ENCODE measurements around the gene SNRPD2. TPM values are rescaled to one million over a fixed set of nuclear protein-coding genes. Genes with fewer than 3 reads are reported as not detected.
A peak's percentile ranks its signal among the peaks of the same experiment; 100 is the strongest.

The SNRPD2 gene
- total RNA-seq, 1 experiment from 2014 or later: 488 TPM

- Histone ChIP-seq H3K4me3 (no peak overlapping the region), H3K36me3 (no peaks in the 10 kb centered on the region), H3K9me3 (no peaks in the 10 kb centered on the region), H3K27me3 (no peaks in the 10 kb centered on the region)
- DNase-seq: no peak
Measured at GRCh38 chr19:45643927-45644771, 47.6 kb downstream of the SNRPD2 start.

DNA sequence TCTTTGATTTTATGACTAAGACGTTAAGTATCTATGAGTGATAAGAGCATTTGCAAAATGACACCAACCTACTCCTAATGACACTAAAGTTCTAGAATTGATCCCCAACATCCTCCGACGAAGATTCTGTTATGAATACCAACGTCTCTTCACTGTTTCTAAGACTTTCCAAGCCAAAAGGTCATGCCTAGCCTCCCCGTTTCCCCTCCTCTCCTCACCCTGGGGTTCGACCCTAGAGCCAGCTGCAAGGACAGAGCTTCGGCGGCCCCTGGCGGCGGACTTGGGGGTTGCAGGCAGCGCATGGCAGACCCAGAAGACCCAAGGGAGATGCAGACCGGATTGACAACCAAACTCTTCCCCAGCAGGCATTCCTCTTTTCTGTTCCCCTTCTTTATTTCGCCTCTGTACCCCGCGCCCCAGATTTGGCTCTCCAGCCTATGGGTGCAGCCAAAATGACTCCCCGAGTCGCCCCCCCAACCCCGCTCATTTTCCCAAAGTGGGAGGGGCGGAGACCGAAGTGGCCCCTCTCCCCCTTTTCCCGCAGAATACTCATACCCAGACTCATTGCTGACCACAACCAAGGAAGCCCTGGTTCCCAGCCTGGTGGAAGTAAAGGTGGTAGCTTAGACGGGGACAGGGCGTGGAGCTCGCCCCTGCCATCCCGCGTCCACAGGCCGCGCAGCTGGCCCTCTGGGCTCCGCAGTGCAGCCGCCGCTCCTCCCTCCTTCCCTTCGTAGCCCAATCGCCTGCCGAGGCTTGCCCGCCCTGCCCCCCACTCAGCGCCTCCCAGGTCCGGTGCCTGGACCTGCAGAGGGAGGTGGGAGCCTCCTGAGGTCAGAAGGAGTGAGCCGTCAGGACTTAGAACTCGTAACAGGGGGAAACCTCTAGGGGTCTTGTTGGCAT, 48.5 kb downstream of the SNRPD2 start:
- Histone ChIP-seq H3K27me3 (no peaks in the 10 kb centered on the region), H3K9me3 (no peaks in the 10 kb centered on the region), H3K4me3 (no peak overlapping the region), H3K36me3 (peaks cover 2% of the 10 kb centered on the region)
- DNase-seq: peak; percentile 81

DNA sequence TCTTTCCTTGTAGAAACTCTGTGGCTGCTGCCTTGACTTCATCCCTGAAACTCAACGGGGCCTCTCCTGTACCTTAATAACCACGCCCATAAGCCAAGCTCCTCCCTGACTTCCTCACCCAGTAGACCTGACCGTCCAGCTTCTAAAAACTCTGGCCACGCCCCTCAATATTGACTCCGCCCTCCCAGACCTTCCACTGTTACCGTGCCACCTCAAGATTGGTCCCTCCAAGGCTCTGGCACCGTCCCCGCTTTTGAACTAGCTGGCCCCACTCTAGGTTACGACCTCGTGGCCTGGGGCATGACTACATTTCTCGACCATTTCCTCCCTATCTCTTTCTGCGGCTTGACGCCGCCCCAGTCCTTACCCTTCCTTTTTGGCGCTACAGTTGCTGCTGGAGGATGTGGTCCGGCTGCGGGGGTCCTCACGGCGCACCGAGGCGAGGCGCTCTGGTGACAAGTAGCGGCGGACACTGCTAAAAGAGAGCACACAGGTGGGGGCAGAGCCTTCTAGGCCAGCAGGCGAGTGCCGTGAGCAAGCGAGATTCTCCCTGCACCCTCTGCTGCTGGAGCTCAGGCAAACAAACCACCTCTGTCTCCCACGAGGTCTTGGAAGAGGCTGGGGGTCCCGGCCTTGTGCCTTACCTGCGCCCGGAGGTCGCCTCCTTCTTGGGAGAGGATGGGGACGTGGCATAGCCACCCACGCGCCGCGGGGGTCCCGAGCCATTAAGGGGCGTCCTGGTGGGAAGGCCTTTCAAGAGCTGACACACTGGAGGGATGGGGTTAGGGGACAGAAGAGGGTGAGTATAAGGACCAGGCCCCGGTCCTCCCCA, 50.3 kb downstream of the SNRPD2 start:
- DNase-seq: peak; percentile 92
- peaks cover 5% of the 10 kb centered on the region for H3K36me3 ChIP-seq
- H3K27me3 ChIP-seq: no peaks in the 10 kb centered on the region
- H3K9me3 ChIP-seq: no peaks in the 10 kb centered on the region
- H3K4me3 ChIP-seq: peak overlapping the region; percentile 33

DNA sequence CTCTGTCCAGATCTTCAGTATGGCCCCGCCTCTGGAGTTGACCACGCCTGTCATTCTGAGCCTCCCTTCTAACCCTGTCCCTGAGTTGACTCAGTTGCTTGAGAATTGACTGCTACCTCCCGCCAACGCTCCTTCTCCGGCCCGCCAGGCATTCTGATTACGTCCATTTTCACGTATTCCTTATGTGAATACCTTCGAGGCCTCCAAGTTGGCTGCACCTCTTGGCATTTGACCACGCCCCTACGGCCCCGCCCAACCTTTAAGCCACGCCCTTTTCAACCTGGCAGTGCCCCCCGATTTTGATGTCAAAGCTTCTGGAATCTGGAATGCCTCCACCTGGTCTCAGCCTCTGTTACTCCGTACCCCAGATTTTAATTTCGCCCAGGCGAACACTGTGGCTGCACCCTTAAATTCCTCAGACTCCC, 50.9 kb downstream of the SNRPD2 start:
- no peak for DNase-seq
- Histone ChIP-seq H3K27me3 (no peaks in the 10 kb centered on the region), H3K36me3 (peaks cover 5% of the 10 kb centered on the region), H3K9me3 (no peaks in the 10 kb centered on the region), H3K4me3 (no peak overlapping the region)

DNA sequence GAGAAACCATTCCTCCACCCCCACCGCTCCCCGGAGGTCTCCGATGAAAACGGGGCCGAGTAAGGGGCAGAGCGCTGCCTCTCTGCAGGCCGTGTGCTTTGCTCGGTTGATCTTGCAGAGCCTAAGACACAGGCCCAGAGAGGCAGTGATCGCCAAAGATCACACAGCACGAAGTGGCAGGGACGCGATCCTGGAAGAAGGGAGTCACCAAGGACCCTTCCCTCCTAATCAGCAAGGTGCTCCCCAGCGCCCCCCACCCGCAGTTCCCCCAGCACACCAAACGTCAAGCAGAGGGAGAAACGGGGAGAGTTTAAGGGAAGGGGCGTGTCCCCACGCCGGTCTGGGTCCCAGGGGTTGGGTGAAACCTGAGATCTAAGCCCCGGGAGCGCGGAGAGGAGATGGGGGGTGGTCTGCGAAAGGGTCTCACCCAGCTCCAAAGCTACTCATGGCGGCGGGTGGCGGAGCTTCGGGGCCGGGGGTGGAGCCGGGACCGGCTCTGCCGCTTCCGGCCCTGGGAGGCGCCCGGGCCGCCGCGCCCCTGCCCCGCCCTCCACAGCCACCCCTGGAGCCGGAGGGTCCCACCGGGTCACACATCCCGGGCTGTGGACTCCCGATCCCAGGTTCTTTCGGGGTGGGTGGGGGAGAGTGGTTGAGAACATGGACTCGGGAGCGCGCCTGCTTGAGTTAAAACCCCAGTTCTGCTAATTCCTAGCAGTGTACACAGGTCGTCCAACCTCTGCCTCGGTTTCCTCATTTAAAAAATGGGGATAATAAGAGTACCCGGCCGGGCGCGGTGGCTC, 52.6 kb downstream of the SNRPD2 start, which contains the start of gene EML2:
TSS of gene EML2 (minus strand) at position 468 of the 800 bp plus-strand sequence. CDS start at position 447, 21 bp downstream.
- DNase-seq: peak; percentile 71
- peak within 1 kb of the TSS; percentile 73 for H3K4me3 ChIP-seq
- no peaks in the 10 kb centered on the region for H3K27me3 ChIP-seq
- H3K9me3 ChIP-seq: no peaks in the 10 kb centered on the region
- peaks cover 5% of the 10 kb centered on the region for H3K36me3 ChIP-seq

DNA sequence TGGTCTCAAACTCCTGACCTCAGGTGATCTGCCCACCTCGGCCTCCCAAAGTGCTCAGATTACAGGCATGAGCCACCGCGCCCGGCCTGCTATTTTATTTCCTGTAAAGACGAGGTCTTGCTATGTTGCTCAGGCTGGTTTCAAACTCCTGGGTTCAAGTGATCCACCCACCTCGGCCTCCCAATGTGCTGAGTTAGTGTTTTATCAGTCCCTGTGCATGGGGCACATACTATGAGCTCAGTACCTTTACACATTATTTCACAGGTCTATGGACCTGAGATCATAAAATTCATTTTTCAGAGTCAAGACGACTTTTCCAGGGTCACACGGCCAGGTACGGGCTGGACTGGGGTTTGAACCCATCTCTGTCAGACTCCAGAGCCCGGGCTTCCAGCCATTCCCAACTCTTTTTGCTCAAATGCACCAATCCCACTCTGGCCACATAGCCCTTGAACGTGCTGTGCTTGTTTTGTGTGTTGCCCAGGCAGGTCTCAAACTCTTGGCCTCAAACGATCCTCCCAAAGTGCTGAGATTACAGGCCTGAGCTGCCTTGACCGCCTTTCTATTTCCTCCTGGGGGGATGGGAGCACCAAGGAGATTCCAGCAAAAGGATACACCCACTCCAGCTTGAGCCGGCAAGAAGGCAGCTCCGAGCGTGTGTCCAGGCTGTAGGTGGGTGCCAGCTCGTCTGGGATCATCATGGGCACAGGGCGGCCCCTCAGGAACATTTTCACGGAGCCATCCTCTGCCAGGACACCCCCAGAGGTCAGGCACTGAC, 53.7 kb downstream of the SNRPD2 start:
- no peaks in the 10 kb centered on the region for H3K27me3 ChIP-seq
- no peak for DNase-seq
- peaks cover 5% of the 10 kb centered on the region for H3K36me3 ChIP-seq
- H3K4me3 ChIP-seq: peak overlapping the region; percentile 73
- no peaks in the 10 kb centered on the region for H3K9me3 ChIP-seq

Other genes with a start within 250 kb of the SNRPD2 start
- gene FOSB, start 224.0 kb downstream of the SNRPD2 start, total RNA-seq (2014; rRNA removed; shearing (Covaris generic); ENCODE audit: low replicate concordance): 0.33 TPM in 1 of 2 replicates, not detected in the other
- gene RTN2, start 194.9 kb downstream of the SNRPD2 start, total RNA-seq (2014; rRNA removed; shearing (Covaris generic); ENCODE audit: low replicate concordance): 4.9 and 6.1 TPM in 2 replicates
- gene PPM1N, start 193.5 kb downstream of the SNRPD2 start, total RNA-seq (2014; rRNA removed; shearing (Covaris generic); ENCODE audit: low replicate concordance): 6.6 TPM in 1 of 2 replicates, not detected in the other
- 129 and 196 TPM in 2 replicates for gene VASP, start 184.5 kb downstream of the SNRPD2 start, total RNA-seq (2014; rRNA removed; shearing (Covaris generic); ENCODE audit: low replicate concordance)
- gene OPA3, start 107.2 kb downstream of the SNRPD2 start, total RNA-seq (2014; rRNA removed; shearing (Covaris generic); ENCODE audit: low replicate concordance): 21.2 and 28.7 TPM in 2 replicates
- not detected in 2 replicates for gene GPR4, start 89.7 kb downstream of the SNRPD2 start, total RNA-seq (2014; rRNA removed; shearing (Covaris generic); ENCODE audit: low replicate concordance)
- 10.9 and 22.0 TPM in 2 replicates for gene EML2, start 52.6 kb downstream of the SNRPD2 start, total RNA-seq (2014; rRNA removed; shearing (Covaris generic); ENCODE audit: low replicate concordance)
- not detected in 2 replicates for gene GIPR, start 23.7 kb downstream of the SNRPD2 start, total RNA-seq (2014; rRNA removed; shearing (Covaris generic); ENCODE audit: low replicate concordance)
- gene QPCTL, start 713 bp upstream of the SNRPD2 start, total RNA-seq (2014; rRNA removed; shearing (Covaris generic); ENCODE audit: low replicate concordance): 19.7 and 37.9 TPM in 2 replicates
- 4.3 and 12.3 TPM in 2 replicates for gene FBXO46, start 38.9 kb upstream of the SNRPD2 start, total RNA-seq (2014; rRNA removed; shearing (Covaris generic); ENCODE audit: low replicate concordance)
- 0.99 TPM in 1 of 2 replicates, not detected in the other for gene MEIOSIN, start 41.5 kb upstream of the SNRPD2 start, total RNA-seq (2014; rRNA removed; shearing (Covaris generic); ENCODE audit: low replicate concordance)
- gene SIX5, start 77.3 kb upstream of the SNRPD2 start, total RNA-seq (2014; rRNA removed; shearing (Covaris generic); ENCODE audit: low replicate concordance): 11.4 and 18.6 TPM in 2 replicates
- 3.9 and 7.0 TPM in 2 replicates for gene DMPK, start 90.5 kb upstream of the SNRPD2 start, total RNA-seq (2014; rRNA removed; shearing (Covaris generic); ENCODE audit: low replicate concordance)
- 30.4 and 48.0 TPM in 2 replicates for gene DMWD, start 100.9 kb upstream of the SNRPD2 start, total RNA-seq (2014; rRNA removed; shearing (Covaris generic); ENCODE audit: low replicate concordance)
- not detected in 2 replicates for gene RSPH6A, start 123.4 kb upstream of the SNRPD2 start, total RNA-seq (2014; rRNA removed; shearing (Covaris generic); ENCODE audit: low replicate concordance)
- 59.4 and 70.7 TPM in 2 replicates for gene SYMPK, start 171.2 kb upstream of the SNRPD2 start, total RNA-seq (2014; rRNA removed; shearing (Covaris generic); ENCODE audit: low replicate concordance)
- not detected in 2 replicates for gene FOXA3, start 172.4 kb upstream of the SNRPD2 start, total RNA-seq (2014; rRNA removed; shearing (Covaris generic); ENCODE audit: low replicate concordance)
- gene IRF2BP1, start 194.2 kb upstream of the SNRPD2 start, total RNA-seq (2014; rRNA removed; shearing (Covaris generic); ENCODE audit: low replicate concordance): 48.6 and 73.7 TPM in 2 replicates
- 0.20 and 0.79 TPM in 2 replicates for gene MYPOP, start 210.7 kb upstream of the SNRPD2 start, total RNA-seq (2014; rRNA removed; shearing (Covaris generic); ENCODE audit: low replicate concordance)
- not detected in 2 replicates for gene NANOS2, start 222.8 kb upstream of the SNRPD2 start, total RNA-seq (2014; rRNA removed; shearing (Covaris generic); ENCODE audit: low replicate concordance)

All from MG63 (cell line).